GM23338 (cell line): ENCODE results near the gene TUFT1. TPM values are rescaled to one million over a fixed set of nuclear protein-coding genes. Genes with fewer than 3 reads are reported as not detected.

Source experiments
- ATAC-seq: fragments of 200-7000 bp; cut with Tn5 transposase; 3 replicates; pipeline ENCODE4 v1.9.1; 2020
- DNase-seq: peaks from one replicate; pipeline ENCODE4 v3.0.0-alpha.2; 2015; ENCODE audit warnings: low spot score
- H2AFZ ChIP-seq: fragments of 200-600 bp; sonication (generic); 2 replicates; pipeline ENCODE4 v1.8.0; 2016; ENCODE audit warnings: antibody characterized with exemption, mild to moderate bottlenecking, moderate library complexity
- H3F3A ChIP-seq: fragments of 200-600 bp; sonication (generic); replicated peaks from 2 replicates; pipeline ENCODE4 v1.8.0; 2017; ENCODE audit warnings: antibody characterized with exemption, mixed run types, low read depth
- H3K27ac ChIP-seq: fragments of 200-600 bp; sonication (generic); 2 replicates; pipeline ENCODE4 v1.6.1; 2016; ENCODE audit warnings: low read depth
- H3K27me3 ChIP-seq: fragments of 200-600 bp; sonication (generic); 2 replicates; pipeline ENCODE4 v1.8.0; 2016; ENCODE audit warnings: mild to moderate bottlenecking, mixed run types, moderate library complexity; ENCODE audit not compliant: insufficient read depth
- H3K36me3 ChIP-seq: fragments of 200-600 bp; sonication (generic); 2 replicates; pipeline ENCODE4 v1.8.0; 2016; ENCODE audit warnings: mild to moderate bottlenecking; ENCODE audit not compliant: insufficient read depth
- H3K4me1 ChIP-seq: fragments of 200-600 bp; sonication (generic); 2 replicates; pipeline ENCODE4 v1.8.0; 2016; ENCODE audit warnings: mild to moderate bottlenecking, moderate library complexity; ENCODE audit not compliant: insufficient read depth
- H3K4me2 ChIP-seq: fragments of 200-600 bp; sonication (generic); 2 replicates; pipeline ENCODE4 v1.7.1; 2017; ENCODE audit warnings: mixed run types
- H3K4me3 ChIP-seq: fragments of 200-600 bp; sonication (generic); 2 replicates; pipeline ENCODE4 v1.6.1; 2016; ENCODE audit warnings: mixed run types
- H3K79me2 ChIP-seq: fragments of 200-600 bp; sonication (generic); replicated peaks from 2 replicates; pipeline ENCODE4 v1.8.0; 2017; ENCODE audit warnings: mild to moderate bottlenecking; ENCODE audit not compliant: insufficient read depth
- H3K9me2 ChIP-seq: fragments of 200-600 bp; sonication (generic); 2 replicates; pipeline ENCODE4 v1.8.0; 2017; ENCODE audit not compliant: insufficient read depth
- H4K20me1 ChIP-seq: fragments of 200-600 bp; sonication (generic); replicated peaks from 2 replicates; pipeline ENCODE4 v1.8.0; 2017; ENCODE audit warnings: mild to moderate bottlenecking; ENCODE audit not compliant: insufficient read depth
- H3K27ac Mint-ChIP-seq: 2 replicates; pipeline ENCODE4 v1.8.0; 2020; ENCODE audit warnings: inconsistent platforms, mild to moderate bottlenecking, moderate library complexity, mixed read lengths
- H3K27me3 Mint-ChIP-seq: 3 replicates; pipeline ENCODE4 v1.8.0; 2022; ENCODE audit warnings: low read depth, mild to moderate bottlenecking, moderate library complexity, mixed read lengths, inconsistent platforms; ENCODE audit not compliant: insufficient read depth, poor library complexity
- H3K36me3 Mint-ChIP-seq: 3 replicates; pipeline ENCODE4 v1.8.0; 2021; ENCODE audit warnings: low read depth, mild to moderate bottlenecking, inconsistent platforms, moderate library complexity, mixed read lengths
- H3K4me1 Mint-ChIP-seq: 3 replicates; pipeline ENCODE4 v1.8.0; 2020; ENCODE audit warnings: mild to moderate bottlenecking, inconsistent platforms, mixed read lengths
- H3K4me3 Mint-ChIP-seq: 3 replicates; pipeline ENCODE4 v1.8.0; 2021; ENCODE audit warnings: moderate library complexity, mild to moderate bottlenecking, inconsistent platforms, mixed read lengths
- H3K9me3 Mint-ChIP-seq: 3 replicates; pipeline ENCODE4 v1.8.0; 2020; ENCODE audit warnings: moderate library complexity, mild to moderate bottlenecking, inconsistent platforms, mixed read lengths
- ETS1 ChIP-seq: IDR thresholded peaks from 2 replicates; pipeline ENCODE4 v1.6.1; 2016; ENCODE audit warnings: antibody characterized with exemption
- EZH2phosphoT487 ChIP-seq: fragments of 200-600 bp; sonication (generic); IDR thresholded peaks from one replicate; pipeline ENCODE4 v1.8.1; 2018; ENCODE audit warnings: antibody characterized with exemption; ENCODE audit not compliant: unreplicated experiment
- JUNB ChIP-seq: IDR thresholded peaks from one replicate; pipeline ENCODE4 v1.6.1; 2016; ENCODE audit warnings: antibody characterized with exemption; ENCODE audit not compliant: unreplicated experiment
- polyA plus RNA-seq: library from polyadenylated mRNA; unstranded; fragments of >200 nt; fragmentation: Nextera tagmentation; extraction: Ambion mirVana; gene quantifications from 2 replicates; pipeline ENCODE4 v1.2.1, GENCODE V29; 2016
- total RNA-seq: library from RNA; depleted of rRNA; stranded (reverse); fragments of >200 nt; shearing (Covaris generic); gene quantifications from 2 replicates; pipeline ENCODE4 v1.2.3, GENCODE V29; 2014
- TF ChIP-seq, protein P1 (sequence below): fragments of 250-450 bp; sonication (Bioruptor Pico); IDR thresholded peaks from 2 replicates; pipeline ENCODE4 v1.5.0; 2020; ENCODE audit warnings: mild to moderate bottlenecking, moderate library complexity

Gene TUFT1
- total and polyA plus RNA-seq, 2 experiments from 2014 or later = 6.0 to 11.9 TPM

DNA sequence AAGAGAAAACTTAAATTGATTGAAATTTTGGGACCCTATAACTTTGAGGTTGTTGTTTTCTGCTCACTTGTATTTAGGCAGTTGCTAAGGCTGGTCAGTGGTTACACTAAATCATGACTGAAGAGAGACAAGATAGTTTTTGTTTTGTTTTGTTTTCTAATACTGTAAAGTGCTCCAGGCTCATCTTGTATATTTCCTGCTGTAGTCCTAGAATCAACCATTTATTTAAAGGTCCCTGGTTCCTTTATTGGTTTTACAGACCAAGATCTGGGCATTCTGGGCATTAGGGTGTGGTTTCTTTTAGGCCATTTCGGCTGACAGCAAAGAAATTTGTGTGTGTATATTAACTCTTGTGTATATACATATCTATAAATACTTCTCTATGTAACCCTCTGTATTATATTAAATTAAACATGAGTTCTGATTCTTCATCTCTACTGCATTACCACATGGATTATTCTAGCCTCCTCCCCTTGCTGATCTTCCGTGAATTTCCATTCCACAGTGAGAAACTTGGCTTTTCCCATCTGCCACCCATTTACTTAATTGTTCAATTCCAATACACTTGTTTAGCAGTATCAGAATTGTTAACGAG, 86.7 kb downstream of the TUFT1 start:
- peaks cover under 1% of the 10 kb centered on the region; the same call in 1 of the 3 replicates for H3K4me1 Mint-ChIP-seq
- no peaks in the 10 kb centered on the region for H3K4me1 ChIP-seq
- H3K9me3 Mint-ChIP-seq = no peaks in the 10 kb centered on the region
- no peak overlapping the region for H3K4me3 ChIP-seq
- no peak overlapping the region for H2AFZ ChIP-seq
- no peaks in the 10 kb centered on the region for H3K27me3 ChIP-seq
- H3K4me3 Mint-ChIP-seq = no peak overlapping the region
- peaks cover 17% of the 10 kb centered on the region; the same call in 1 of the 2 replicates for H4K20me1 ChIP-seq
- no peaks in the 10 kb centered on the region for H3K36me3 ChIP-seq
- H3K36me3 Mint-ChIP-seq = peaks cover 7% of the 10 kb centered on the region; the same call in 2 of the 3 replicates
- no peaks in the 10 kb centered on the region for H3K9me2 ChIP-seq
- ATAC-seq (no peak), DNase-seq (no peak)
- no peaks in the 10 kb centered on the region for H3F3A ChIP-seq
- H3K27me3 Mint-ChIP-seq = no peaks in the 10 kb centered on the region
- no peak overlapping the region for H3K27ac Mint-ChIP-seq
- H3K79me2 ChIP-seq = peaks cover 97% of the 10 kb centered on the region
- no peak for TF ChIP-seq EZH2phosphoT487
- TF ChIP-seq, protein P1, sequence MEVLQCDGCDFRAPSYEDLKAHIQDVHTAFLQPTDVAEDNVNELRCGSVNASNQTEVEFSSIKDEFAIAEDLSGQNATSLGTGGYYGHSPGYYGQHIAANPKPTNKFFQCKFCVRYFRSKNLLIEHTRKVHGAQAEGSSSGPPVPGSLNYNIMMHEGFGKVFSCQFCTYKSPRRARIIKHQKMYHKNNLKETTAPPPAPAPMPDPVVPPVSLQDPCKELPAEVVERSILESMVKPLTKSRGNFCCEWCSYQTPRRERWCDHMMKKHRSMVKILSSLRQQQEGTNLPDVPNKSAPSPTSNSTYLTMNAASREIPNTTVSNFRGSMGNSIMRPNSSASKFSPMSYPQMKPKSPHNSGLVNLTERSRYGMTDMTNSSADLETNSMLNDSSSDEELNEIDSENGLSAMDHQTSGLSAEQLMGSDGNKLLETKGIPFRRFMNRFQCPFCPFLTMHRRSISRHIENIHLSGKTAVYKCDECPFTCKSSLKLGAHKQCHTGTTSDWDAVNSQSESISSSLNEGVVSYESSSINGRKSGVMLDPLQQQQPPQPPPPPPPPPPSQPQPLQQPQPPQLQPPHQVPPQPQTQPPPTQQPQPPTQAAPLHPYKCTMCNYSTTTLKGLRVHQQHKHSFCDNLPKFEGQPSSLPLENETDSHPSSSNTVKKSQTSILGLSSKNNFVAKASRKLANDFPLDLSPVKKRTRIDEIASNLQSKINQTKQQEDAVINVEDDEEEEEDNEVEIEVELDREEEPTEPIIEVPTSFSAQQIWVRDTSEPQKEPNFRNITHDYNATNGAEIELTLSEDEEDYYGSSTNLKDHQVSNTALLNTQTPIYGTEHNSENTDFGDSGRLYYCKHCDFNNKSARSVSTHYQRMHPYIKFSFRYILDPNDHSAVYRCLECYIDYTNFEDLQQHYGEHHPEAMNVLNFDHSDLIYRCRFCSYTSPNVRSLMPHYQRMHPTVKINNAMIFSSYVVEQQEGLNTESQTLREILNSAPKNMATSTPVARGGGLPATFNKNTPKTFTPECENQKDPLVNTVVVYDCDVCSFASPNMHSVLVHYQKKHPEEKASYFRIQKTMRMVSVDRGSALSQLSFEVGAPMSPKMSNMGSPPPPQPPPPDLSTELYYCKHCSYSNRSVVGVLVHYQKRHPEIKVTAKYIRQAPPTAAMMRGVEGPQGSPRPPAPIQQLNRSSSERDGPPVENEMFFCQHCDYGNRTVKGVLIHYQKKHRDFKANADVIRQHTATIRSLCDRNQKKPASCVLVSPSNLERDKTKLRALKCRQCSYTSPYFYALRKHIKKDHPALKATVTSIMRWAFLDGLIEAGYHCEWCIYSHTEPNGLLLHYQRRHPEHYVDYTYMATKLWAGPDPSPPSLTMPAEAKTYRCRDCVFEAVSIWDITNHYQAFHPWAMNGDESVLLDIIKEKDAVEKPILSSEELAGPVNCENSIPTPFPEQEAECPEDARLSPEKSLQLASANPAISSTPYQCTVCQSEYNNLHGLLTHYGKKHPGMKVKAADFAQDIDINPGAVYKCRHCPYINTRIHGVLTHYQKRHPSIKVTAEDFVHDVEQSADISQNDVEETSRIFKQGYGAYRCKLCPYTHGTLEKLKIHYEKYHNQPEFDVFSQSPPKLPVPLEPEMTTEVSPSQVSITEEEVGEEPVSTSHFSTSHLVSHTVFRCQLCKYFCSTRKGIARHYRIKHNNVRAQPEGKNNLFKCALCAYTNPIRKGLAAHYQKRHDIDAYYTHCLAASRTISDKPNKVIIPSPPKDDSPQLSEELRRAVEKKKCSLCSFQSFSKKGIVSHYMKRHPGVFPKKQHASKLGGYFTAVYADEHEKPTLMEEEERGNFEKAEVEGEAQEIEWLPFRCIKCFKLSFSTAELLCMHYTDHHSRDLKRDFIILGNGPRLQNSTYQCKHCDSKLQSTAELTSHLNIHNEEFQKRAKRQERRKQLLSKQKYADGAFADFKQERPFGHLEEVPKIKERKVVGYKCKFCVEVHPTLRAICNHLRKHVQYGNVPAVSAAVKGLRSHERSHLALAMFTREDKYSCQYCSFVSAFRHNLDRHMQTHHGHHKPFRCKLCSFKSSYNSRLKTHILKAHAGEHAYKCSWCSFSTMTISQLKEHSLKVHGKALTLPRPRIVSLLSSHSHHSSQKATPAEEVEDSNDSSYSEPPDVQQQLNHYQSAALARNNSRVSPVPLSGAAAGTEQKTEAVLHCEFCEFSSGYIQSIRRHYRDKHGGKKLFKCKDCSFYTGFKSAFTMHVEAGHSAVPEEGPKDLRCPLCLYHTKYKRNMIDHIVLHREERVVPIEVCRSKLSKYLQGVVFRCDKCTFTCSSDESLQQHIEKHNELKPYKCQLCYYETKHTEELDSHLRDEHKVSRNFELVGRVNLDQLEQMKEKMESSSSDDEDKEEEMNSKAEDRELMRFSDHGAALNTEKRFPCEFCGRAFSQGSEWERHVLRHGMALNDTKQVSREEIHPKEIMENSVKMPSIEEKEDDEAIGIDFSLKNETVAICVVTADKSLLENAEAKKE (CRISPR knock-in tag) = no peak
- no peak overlapping the region for H3K4me2 ChIP-seq
- H3K27ac ChIP-seq = no peak overlapping the region

DNA sequence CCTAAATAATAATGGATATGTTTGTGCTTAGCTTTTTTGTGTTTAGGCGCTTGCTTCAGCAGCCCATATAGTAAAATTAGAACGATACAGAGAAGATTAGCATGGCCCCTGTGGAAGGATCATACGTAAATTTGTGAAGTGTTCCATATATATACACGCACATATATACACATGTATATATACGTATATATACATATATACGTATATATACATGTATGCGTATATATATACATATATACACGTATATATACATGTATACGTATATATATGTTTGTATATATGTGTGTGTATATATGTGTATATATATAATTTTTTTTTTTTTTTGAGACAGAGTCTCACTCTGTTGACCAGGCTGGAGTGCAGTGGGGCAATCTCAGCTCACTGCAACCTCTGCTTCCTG, 89.2 kb downstream of the TUFT1 start:
- Histone ChIP-seq H3K4me2 (no peak overlapping the region), H3K9me2 (no peaks in the 10 kb centered on the region)
- H3K4me3 Mint-ChIP-seq = no peak overlapping the region
- TF ChIP-seq JUNB = no peak
- no peak for TF ChIP-seq ETS1
- TF ChIP-seq, protein P1 (CRISPR knock-in tag) = no peak

More for the DNA sequence above, 89.2 kb downstream of the TUFT1 start:
- Histone ChIP-seq H3K27me3 (no peaks in the 10 kb centered on the region), H3K36me3 (no peaks in the 10 kb centered on the region), H3K79me2 (peaks cover 90% of the 10 kb centered on the region), H3K4me1 (no peaks in the 10 kb centered on the region), H2AFZ (no peak overlapping the region), H3K4me3 (no peak overlapping the region), H3F3A (no peaks in the 10 kb centered on the region), H3K27ac (no peak overlapping the region), H4K20me1 (peaks cover 14% of the 10 kb centered on the region; the same call in 1 of the 2 replicates)
- no peaks in the 10 kb centered on the region for H3K27me3 Mint-ChIP-seq
- H3K9me3 Mint-ChIP-seq = no peaks in the 10 kb centered on the region
- H3K36me3 Mint-ChIP-seq = peaks cover 7% of the 10 kb centered on the region; the same call in 2 of the 3 replicates
- ATAC-seq = no peak
- H3K4me1 Mint-ChIP-seq = peaks cover 4% of the 10 kb centered on the region; the same call in 2 of the 3 replicates
- H3K27ac Mint-ChIP-seq = no peak overlapping the region
- no peak for DNase-seq
